Neuronal stem cell (in vitro differentiated cells): Measurements from ENCODE around the gene MEN1.

Experiments used
- DNase-seq: peaks from one replicate; pipeline ENCODE4 v3.0.0-alpha.2; 2013; ENCODE audit warnings: low spot score
- H2AFZ ChIP-seq: one replicate; pipeline ENCODE4 v1.6.1; 2013; ENCODE audit warnings: mild to moderate bottlenecking, low read length, inconsistent platforms
- H2AK5ac ChIP-seq: 2 replicates; pipeline ENCODE4 v1.6.1; 2013; ENCODE audit warnings: low read depth, mild to moderate bottlenecking, inconsistent platforms, low read length, moderate library complexity, mixed read lengths
- H2BK120ac ChIP-seq: 2 replicates; pipeline ENCODE4 v1.6.1; 2013; ENCODE audit warnings: low read depth, mild to moderate bottlenecking, inconsistent platforms, low read length, moderate library complexity, mixed read lengths
- H2BK12ac ChIP-seq: one replicate; pipeline ENCODE4 v1.6.1; 2013; ENCODE audit warnings: low read length, inconsistent platforms
- H2BK15ac ChIP-seq: 2 replicates; pipeline ENCODE4 v1.6.1; 2013; ENCODE audit warnings: mild to moderate bottlenecking, low read length, inconsistent platforms, mixed read lengths
- H2BK5ac ChIP-seq: one replicate; pipeline ENCODE4 v1.6.1; 2013; ENCODE audit warnings: inconsistent platforms, mild to moderate bottlenecking, low read length, moderate library complexity
- H3K14ac ChIP-seq: one replicate; pipeline ENCODE4 v1.6.1; 2013; ENCODE audit warnings: low read length, inconsistent platforms
- H3K18ac ChIP-seq: 2 replicates; pipeline ENCODE4 v1.6.1; 2013; ENCODE audit warnings: low read length, inconsistent platforms
- H3K23ac ChIP-seq: 2 replicates; pipeline ENCODE4 v1.6.1; 2013; ENCODE audit warnings: low read depth, mild to moderate bottlenecking, mixed read lengths, low read length, inconsistent platforms; ENCODE audit not compliant: poor library complexity
- H3K27ac ChIP-seq: replicated peaks from 3 replicates; pipeline ENCODE4 v1.5.1; 2013; ENCODE audit warnings: low read length, inconsistent platforms
- H3K27me3 ChIP-seq, 3 experiments: 2 replicates each; pipeline ENCODE4 v1.6.1; 2013; ENCODE audit warnings: low read length in 3 of 3, mild to moderate bottlenecking in 2 of 3, inconsistent platforms in 1 of 3, low read depth in 1 of 3, mixed read lengths in 1 of 3, moderate library complexity in 1 of 3; ENCODE audit not compliant: control insufficient read depth in 3 of 3, insufficient read depth in 3 of 3
- H3K36me3 ChIP-seq, 2 donors: replicated peaks in 1 of 2; 2 replicates each; pipeline ENCODE4 v1.6.1; 2013; ENCODE audit warnings: low read length in 2 of 2; ENCODE audit not compliant: control insufficient read depth in 2 of 2, insufficient read depth in 2 of 2
- H3K4ac ChIP-seq: 2 replicates; pipeline ENCODE4 v1.6.1; 2013; ENCODE audit warnings: inconsistent platforms, mild to moderate bottlenecking, low read length, moderate library complexity
- H3K4me1 ChIP-seq, 2 donors: 1 replicate in 1 of 2; 2 replicates in 1 of 2; pipeline ENCODE4 v1.6.1; 2013; ENCODE audit warnings: low read length in 2 of 2, low read depth in 1 of 2; ENCODE audit not compliant: control insufficient read depth in 2 of 2, insufficient read depth in 1 of 2
- H3K4me2 ChIP-seq: one replicate; pipeline ENCODE4 v1.6.1; 2013; ENCODE audit warnings: mild to moderate bottlenecking, low read length, inconsistent platforms; ENCODE audit not compliant: insufficient read depth, poor library complexity, severe bottlenecking
- H3K4me3 ChIP-seq, 2 donors: 2 replicates each; pipeline ENCODE4 v1.5.1; 2013; ENCODE audit warnings: low read length in 2 of 2, mild to moderate bottlenecking in 2 of 2, inconsistent platforms in 1 of 2, moderate library complexity in 1 of 2
- H3K79me1 ChIP-seq: one replicate; pipeline ENCODE4 v1.6.1; 2013; ENCODE audit warnings: low read depth, mild to moderate bottlenecking, inconsistent platforms, low read length, moderate library complexity
- H3K9ac ChIP-seq: one replicate; pipeline ENCODE4 v1.6.1; 2013; ENCODE audit warnings: mild to moderate bottlenecking, low read depth, low read length, inconsistent platforms; ENCODE audit not compliant: poor library complexity
- H3K9me3 ChIP-seq, 2 donors: replicated peaks in 1 of 2; 2 replicates each; pipeline versions ENCODE3 to v1.6.1; 2013; ENCODE audit warnings: low read length in 2 of 2, mild to moderate bottlenecking in 2 of 2, inconsistent platforms in 1 of 2, low read depth in 1 of 2, mixed read lengths in 1 of 2, moderate library complexity in 1 of 2; ENCODE audit not compliant: control insufficient read depth in 2 of 2, insufficient read depth in 1 of 2
- H4K8ac ChIP-seq: one replicate; pipeline ENCODE4 v1.6.1; 2013; ENCODE audit warnings: low read depth, mild to moderate bottlenecking, inconsistent platforms, low read length, moderate library complexity
- H4K91ac ChIP-seq: one replicate; pipeline ENCODE4 v1.6.1; 2013; ENCODE audit warnings: low read length, low read depth, mild to moderate bottlenecking, inconsistent platforms; ENCODE audit not compliant: poor library complexity
- WGBS, 2 donors: extraction: QIAGEN DNeasy Blood & Tissue Kit; methylation state at CpG; one replicate each; pipeline ENCODE4 v1.1.7; 2013; ENCODE audit warnings: missing lambda C conversion rate in 2 of 2, mixed read lengths in 1 of 2; ENCODE audit not compliant: insufficient read length in 2 of 2, insufficient replicate concordance in 1 of 2; ENCODE audit errors: extremely low coverage in 2 of 2; 5-methylcytosine and 5-hydroxymethylcytosine counted together

MEN1 gene

DNA sequence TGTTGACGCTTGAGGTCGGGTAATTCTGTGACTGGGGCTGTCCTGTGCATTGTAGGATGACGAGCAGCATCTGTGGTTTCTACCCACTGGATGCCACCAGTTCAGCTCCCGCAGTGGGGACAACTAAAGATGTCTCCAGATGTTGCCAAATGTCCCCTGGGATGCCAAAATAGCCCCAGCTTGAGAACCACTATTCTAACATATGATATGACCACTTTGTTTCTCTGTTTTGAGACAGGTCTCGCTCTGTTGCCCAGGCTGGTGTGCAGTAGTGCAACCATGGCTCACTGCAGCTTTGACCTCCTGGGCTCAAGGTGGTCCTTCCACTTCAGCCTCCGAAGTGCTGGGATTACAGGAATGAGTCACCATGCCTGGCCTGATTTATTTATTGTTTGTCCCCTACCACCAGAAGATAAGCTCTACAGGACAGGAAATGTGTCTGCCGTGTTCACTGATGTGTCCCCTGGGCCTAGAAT is 4.4 kb upstream of the MEN1 start:
- Histone ChIP-seq H3K36me3 (no peaks in the 10 kb centered on the region), H2AK5ac (no peak overlapping the region), H3K4me1 (peaks cover 0 to under 1% of the 10 kb centered on the region in 2 donors), H3K4me3 (no peak overlapping the region), H3K79me1 (peaks cover 1% of the 10 kb centered on the region), H3K23ac (no peak overlapping the region), H3K14ac (no peak overlapping the region), H3K9ac (no peak overlapping the region), H4K91ac (no peak overlapping the region), H3K9me3 (no peaks in the 10 kb centered on the region), H3K4me2 (no peak overlapping the region), H3K27me3 (peaks cover 0 to 7% (median 0%) of the 10 kb centered on the region in 3 experiments), H2BK5ac (no peak overlapping the region), H4K8ac (no peak overlapping the region), H3K4ac (no peak overlapping the region), H2BK120ac (no peak overlapping the region), H3K27ac (no peak overlapping the region), H3K18ac (no peak overlapping the region), H2AFZ (no peak overlapping the region), H2BK15ac (no peak overlapping the region), H2BK12ac (no peak overlapping the region)
- DNase-seq = no peak
- WGBS, 2 donors = no CpG with 5 or more reads among the region's 7 CpGs

DNA sequence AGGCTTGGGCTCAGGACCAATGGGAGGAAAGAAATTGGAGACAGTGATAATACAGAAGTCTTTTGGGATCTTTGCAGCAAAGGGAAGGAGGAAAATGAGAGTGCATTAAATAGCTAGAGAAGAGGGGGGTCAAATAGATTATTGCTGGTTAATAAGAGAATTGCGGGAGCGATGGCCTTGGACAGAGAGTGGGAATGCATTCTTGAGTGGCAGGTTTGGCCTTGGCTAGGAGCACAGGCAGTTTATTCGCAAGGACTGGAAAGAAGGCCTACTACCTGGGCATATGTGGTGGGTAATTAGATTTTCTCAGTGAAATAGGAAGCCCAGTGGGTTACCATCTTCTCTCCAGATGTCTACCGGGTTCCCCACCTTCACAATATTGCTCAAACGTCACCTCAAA is 3.5 kb upstream of the MEN1 start:
- peaks cover 4% of the 10 kb centered on the region for H3K79me1 ChIP-seq
- H3K4ac ChIP-seq = no peak overlapping the region
- H3K9me3 ChIP-seq = no peaks in the 10 kb centered on the region
- no peak overlapping the region for H3K18ac ChIP-seq
- H3K27ac ChIP-seq = no peak overlapping the region
- H2AK5ac ChIP-seq = no peak overlapping the region
- no peak overlapping the region for H2BK12ac ChIP-seq
- no peak overlapping the region for H3K23ac ChIP-seq
- no peak overlapping the region for H3K4me3 ChIP-seq
- H2BK5ac ChIP-seq = no peak overlapping the region
- H3K4me1 ChIP-seq = peaks cover 5 to 7% of the 10 kb centered on the region in 2 donors
- H3K27me3 ChIP-seq = peaks cover 0 to 7% (median 0%) of the 10 kb centered on the region in 3 experiments
- H4K8ac ChIP-seq = no peak overlapping the region
- H2BK15ac ChIP-seq = no peak overlapping the region
- DNase-seq = no peak
- H4K91ac ChIP-seq = no peak overlapping the region
- no peak overlapping the region for H3K9ac ChIP-seq
- H2BK120ac ChIP-seq = no peak overlapping the region
- peaks cover 0 to 6% of the 10 kb centered on the region in 2 donors for H3K36me3 ChIP-seq
- WGBS, 2 donors = no CpG with 5 or more reads among the region's 5 CpGs
- H3K4me2 ChIP-seq = no peak overlapping the region
- H2AFZ ChIP-seq = no peak overlapping the region
- no peak overlapping the region for H3K14ac ChIP-seq

DNA sequence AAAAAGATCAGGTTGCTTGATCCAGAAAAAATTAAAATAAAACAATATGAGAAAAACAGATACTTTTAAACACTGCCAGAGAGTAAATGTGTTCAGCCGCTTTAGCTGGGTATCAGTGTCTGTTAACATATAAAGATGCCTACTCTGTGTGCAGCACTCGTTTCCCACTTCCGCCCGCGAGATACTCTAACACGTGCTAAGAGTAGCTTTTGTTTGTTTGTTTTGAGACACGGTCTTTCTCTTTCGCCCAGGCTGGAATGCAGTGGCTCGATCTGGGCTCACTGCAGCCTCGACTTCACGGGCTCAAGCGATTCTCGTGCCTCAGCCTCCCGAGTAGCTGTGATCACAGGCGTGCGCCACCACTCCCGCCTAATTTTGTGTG is 531 bp upstream of the MEN1 start:
- peak overlapping the region in 1 of 2 donors; percentile 93 for H3K4me3 ChIP-seq
- no CpG with 5 or more reads among the region's 17 CpGs for WGBS, 2 donors

DNA sequence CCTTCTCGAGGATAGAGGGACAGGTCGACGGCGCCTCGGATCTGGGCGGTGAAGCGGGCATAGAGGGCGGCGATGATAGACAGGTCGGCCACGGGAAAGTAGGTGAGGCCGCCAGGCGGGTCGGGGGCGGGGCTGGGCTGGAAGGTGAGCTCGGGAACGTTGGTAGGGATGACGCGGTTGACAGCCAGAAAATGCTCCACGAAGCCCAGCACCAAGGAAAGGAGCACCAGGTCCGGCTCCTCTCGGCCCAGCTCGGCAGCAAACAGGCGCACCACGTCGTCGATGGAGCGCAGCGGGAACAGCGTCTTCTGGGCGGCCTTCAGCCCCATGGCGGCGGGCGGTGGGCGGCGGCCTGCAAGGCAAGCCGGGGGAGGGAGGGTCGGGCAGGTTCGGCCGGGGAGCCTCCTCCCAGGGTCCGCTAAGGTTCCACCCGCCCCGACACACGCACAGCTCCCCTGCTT is 540 bp downstream of the MEN1 start:
- Histone ChIP-seq H3K36me3 (peaks cover 27 to 43% of the 10 kb centered on the region in 2 donors), H2AK5ac (peak overlapping the region; percentile 53), H3K9me3 (no peaks in the 10 kb centered on the region), H3K23ac (peak overlapping the region; percentile 85), H2BK5ac (no peak overlapping the region), H4K91ac (no peak overlapping the region), H2BK120ac (no peak overlapping the region), H3K9ac (peak overlapping the region; percentile 88), H2BK15ac (no peak overlapping the region), H3K4me3 (peak overlapping the region; percentile 89 to 93), H3K18ac (peak overlapping the region; percentile 91), H3K14ac (peak overlapping the region; percentile 82), H2AFZ (peak overlapping the region; percentile 96), H3K27me3 (peaks cover 0 to 5% (median 0%) of the 10 kb centered on the region in 3 experiments), H2BK12ac (no peak overlapping the region), H3K4me2 (peak overlapping the region; percentile 93), H4K8ac (no peak overlapping the region), H3K79me1 (peaks cover 5% of the 10 kb centered on the region), H3K27ac (no peak overlapping the region), H3K4ac (no peak overlapping the region), H3K4me1 (peaks cover 5 to 7% of the 10 kb centered on the region in 2 donors)
- no peak for DNase-seq
- no CpG with 5 or more reads among the region's 44 CpGs for WGBS, 2 donors

More for the DNA sequence above, 531 bp upstream of the MEN1 start:
- Histone ChIP-seq H3K14ac (no peak overlapping the region), H4K8ac (no peak overlapping the region), H2BK15ac (no peak overlapping the region), H3K27me3 (peaks cover 0 to 7% (median 0%) of the 10 kb centered on the region in 3 experiments), H3K18ac (no peak overlapping the region), H2BK120ac (no peak overlapping the region), H3K4ac (no peak overlapping the region), H4K91ac (no peak overlapping the region), H3K79me1 (peaks cover 4% of the 10 kb centered on the region), H2BK5ac (no peak overlapping the region), H3K4me1 (peaks cover 5 to 7% of the 10 kb centered on the region in 2 donors), H3K9ac (no peak overlapping the region), H3K27ac (no peak overlapping the region), H3K9me3 (no peaks in the 10 kb centered on the region), H2AK5ac (no peak overlapping the region), H3K36me3 (peaks cover 19 to 32% of the 10 kb centered on the region in 2 donors), H2AFZ (peak overlapping the region; percentile 96), H3K4me2 (peak overlapping the region; percentile 45), H3K23ac (no peak overlapping the region), H2BK12ac (no peak overlapping the region)
- DNase-seq = no peak
